SU-DHL-6 (cell line): Measurements from ENCODE around the gene NGB.

Experiments used
- EZH2phosphoT487 ChIP-seq: fragments of 200-600 bp; sonication (generic), shearing (Covaris generic); conservative IDR thresholded peaks from 2 replicates; pipeline ENCODE4 v1.6.1; 2018; ENCODE audit warnings: mild to moderate bottlenecking, antibody characterized with exemption, low read length, moderate library complexity, mixed read lengths
- TF ChIP-seq, protein P1 (sequence below): fragments of 200-600 bp; sonication (generic); IDR thresholded peaks from one replicate; pipeline ENCODE4 v1.5.1; 2017; ENCODE audit warnings: antibody characterized with exemption, mild to moderate bottlenecking, low read length, moderate library complexity; ENCODE audit not compliant: insufficient read depth, poor library complexity, severe bottlenecking

GRCh38 chr14:77253333-77254190, 17.4 kb downstream of the NGB start:
- TF ChIP-seq, protein P1, sequence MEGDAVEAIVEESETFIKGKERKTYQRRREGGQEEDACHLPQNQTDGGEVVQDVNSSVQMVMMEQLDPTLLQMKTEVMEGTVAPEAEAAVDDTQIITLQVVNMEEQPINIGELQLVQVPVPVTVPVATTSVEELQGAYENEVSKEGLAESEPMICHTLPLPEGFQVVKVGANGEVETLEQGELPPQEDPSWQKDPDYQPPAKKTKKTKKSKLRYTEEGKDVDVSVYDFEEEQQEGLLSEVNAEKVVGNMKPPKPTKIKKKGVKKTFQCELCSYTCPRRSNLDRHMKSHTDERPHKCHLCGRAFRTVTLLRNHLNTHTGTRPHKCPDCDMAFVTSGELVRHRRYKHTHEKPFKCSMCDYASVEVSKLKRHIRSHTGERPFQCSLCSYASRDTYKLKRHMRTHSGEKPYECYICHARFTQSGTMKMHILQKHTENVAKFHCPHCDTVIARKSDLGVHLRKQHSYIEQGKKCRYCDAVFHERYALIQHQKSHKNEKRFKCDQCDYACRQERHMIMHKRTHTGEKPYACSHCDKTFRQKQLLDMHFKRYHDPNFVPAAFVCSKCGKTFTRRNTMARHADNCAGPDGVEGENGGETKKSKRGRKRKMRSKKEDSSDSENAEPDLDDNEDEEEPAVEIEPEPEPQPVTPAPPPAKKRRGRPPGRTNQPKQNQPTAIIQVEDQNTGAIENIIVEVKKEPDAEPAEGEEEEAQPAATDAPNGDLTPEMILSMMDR = no peak
- TF ChIP-seq EZH2phosphoT487 = no peak
